ENCODE results near the gene KDM5B. TPM values are rescaled to one million over a fixed set of nuclear protein-coding genes. Genes with fewer than 3 reads are reported as not detected.

Gene KDM5B
- total RNA-seq, 1 donor from 2014 or later = 17.1 TPM

- no peak for DNase-seq (ENCODE audit: low spot score)
Measured at GRCh38 chr1:202815120-202815519, 6.9 kb upstream of the KDM5B start.

GRCh38 chr1:202812176-202813026 is 4.2 kb upstream of the KDM5B start:
- DNase-seq (ENCODE audit: low spot score) = peak; percentile 39
- ATAC-seq = no peak

More at GRCh38 chr1:202815120-202815519, 6.9 kb upstream of the KDM5B start:
- no peak for ATAC-seq

- ATAC-seq (no peak), DNase-seq (ENCODE audit: low spot score) (peak; percentile 50)
Measured at GRCh38 chr1:202811296-202812175, 3.3 kb upstream of the KDM5B start.

- ATAC-seq = peak; percentile 90
Measured at GRCh38 chr1:202810615-202811295, 2.5 kb upstream of the KDM5B start, which contains the start of gene PCAT6. PCAT6 (plus strand) TSS chr1:202810954.

GRCh38 chr1:202810193-202810614 is 2.0 kb upstream of the KDM5B start:
- DNase-seq (ENCODE audit: low spot score) (no peak), ATAC-seq (no peak)

More at GRCh38 chr1:202810615-202811295, 2.5 kb upstream of the KDM5B start, which contains the start of gene PCAT6:
- peak; percentile 95 for DNase-seq (ENCODE audit: low spot score)

GRCh38 chr1:202809597-202810159 is 1.5 kb upstream of the KDM5B start:
- ATAC-seq = no peak
- no peak for DNase-seq (ENCODE audit: low spot score)

- peak; percentile 13 for ATAC-seq
Measured at GRCh38 chr1:202807451-202807925, 733 bp downstream of the KDM5B start.

GRCh38 chr1:202806845-202807450 is 1.3 kb downstream of the KDM5B start:
- ATAC-seq = peak; percentile 1
- DNase-seq (ENCODE audit: low spot score) = no peak

More at GRCh38 chr1:202807451-202807925, 733 bp downstream of the KDM5B start:
- no peak for DNase-seq (ENCODE audit: low spot score)

- ATAC-seq (no peak), DNase-seq (ENCODE audit: low spot score) (no peak)
Measured at GRCh38 chr1:202805886-202806844, 2.1 kb downstream of the KDM5B start.

- DNase-seq (ENCODE audit: low spot score) (no peak), ATAC-seq (no peak)
Measured at GRCh38 chr1:202804126-202804525, 4.1 kb downstream of the KDM5B start.

GRCh38 chr1:202802998-202803932 is 5.0 kb downstream of the KDM5B start:
- ATAC-seq = no peak
- DNase-seq (ENCODE audit: low spot score) = peak; percentile 11

GRCh38 chr1:202802034-202802433 is 6.2 kb downstream of the KDM5B start:
- ATAC-seq (no peak), DNase-seq (ENCODE audit: low spot score) (no peak)

GRCh38 chr1:202801175-202801574 is 7.0 kb downstream of the KDM5B start:
- no peak for ATAC-seq
- no peak for DNase-seq (ENCODE audit: low spot score)

- DNase-seq (ENCODE audit: low spot score) (no peak), ATAC-seq (no peak)
Measured at GRCh38 chr1:202800742-202801141, 7.5 kb downstream of the KDM5B start.

GRCh38 chr1:202798792-202799331 is 9.4 kb downstream of the KDM5B start:
- no peak for ATAC-seq
- DNase-seq (ENCODE audit: low spot score) = peak; percentile 19

- ATAC-seq (no peak), DNase-seq (ENCODE audit: low spot score) (peak; percentile 19)
Measured at GRCh38 chr1:202798260-202798659, 10.0 kb downstream of the KDM5B start.

GRCh38 chr1:202796670-202797069 is 11.6 kb downstream of the KDM5B start:
- no peak for ATAC-seq
- DNase-seq (ENCODE audit: low spot score) = no peak
